DND-41 (cell line): ENCODE measurements around the gene UBTD1.

Experiments
- ATAC-seq: fragments of 200-7000 bp; cut with Tn5 transposase; 3 replicates; pipeline ENCODE4 v1.9.1; 2021; ENCODE audit warnings: low read depth; ENCODE audit not compliant: insufficient read depth
- DNase-seq: peaks from one replicate; pipeline ENCODE4 v3.0.0-alpha.2; 2020
- H2AFZ ChIP-seq: 2 replicates; pipeline ENCODE4 v1.6.0; 2012; ENCODE audit warnings: low read depth, low read length
- H3K27ac ChIP-seq: 2 replicates; pipeline ENCODE4 v1.5.1; 2012; ENCODE audit warnings: low read length, inconsistent platforms
- H3K27me3 ChIP-seq: fragments of 200-600 bp; sonication (generic); 2 replicates; pipeline ENCODE4 v1.6.0; 2012; ENCODE audit warnings: low read length, mild to moderate bottlenecking, inconsistent platforms; ENCODE audit not compliant: insufficient read depth, poor library complexity
- H3K36me3 ChIP-seq: 2 replicates; pipeline ENCODE4 v1.5.1; 2012; ENCODE audit warnings: low read length, inconsistent platforms; ENCODE audit not compliant: insufficient read depth
- H3K4me1 ChIP-seq: 2 replicates; pipeline ENCODE4 v1.5.1; 2012; ENCODE audit warnings: mild to moderate bottlenecking, low read length; ENCODE audit not compliant: insufficient read depth
- H3K4me2 ChIP-seq: 2 replicates; pipeline ENCODE4 v1.6.0; 2012; ENCODE audit warnings: mild to moderate bottlenecking, moderate library complexity, low read length, inconsistent platforms; ENCODE audit not compliant: insufficient read depth
- H3K4me3 ChIP-seq, 2 experiments: fragments of 200-600 bp in 1 of 2; shearing (Covaris generic) in 1 of 2; 2 replicates each; pipeline ENCODE4 v1.5.1; 2012 to 2016; ENCODE audit warnings: inconsistent platforms in 2 of 2, low read length in 2 of 2, mild to moderate bottlenecking in 2 of 2, low read depth in 1 of 2, moderate library complexity in 1 of 2
- H3K79me2 ChIP-seq: 2 replicates; pipeline ENCODE4 v1.6.0; 2012; ENCODE audit warnings: low read length, inconsistent platforms; ENCODE audit not compliant: insufficient read depth
- H3K9ac ChIP-seq: 2 replicates; pipeline ENCODE4 v1.6.0; 2012; ENCODE audit warnings: low read depth, mild to moderate bottlenecking, inconsistent platforms, low read length, moderate library complexity
- H3K9me3 ChIP-seq: 2 replicates; pipeline ENCODE4 v1.5.1; 2012; ENCODE audit warnings: low read length, moderate library complexity, mild to moderate bottlenecking, inconsistent platforms; ENCODE audit not compliant: insufficient read depth, severe bottlenecking
- H4K20me1 ChIP-seq: 2 replicates; pipeline ENCODE4 v1.6.0; 2012; ENCODE audit warnings: low read length; ENCODE audit not compliant: insufficient read depth
- CTCF ChIP-seq: IDR thresholded peaks from 2 replicates; pipeline ENCODE4 v1.5.1; 2012; ENCODE audit warnings: borderline replicate concordance, low read length, moderate library complexity, mild to moderate bottlenecking; ENCODE audit not compliant: poor library complexity, severe bottlenecking; ENCODE audit errors: extremely low read depth
- EZH2 ChIP-seq: IDR thresholded peaks from 3 replicates; pipeline ENCODE4 v1.6.1; 2012; ENCODE audit warnings: borderline replicate concordance, low read depth, mild to moderate bottlenecking, moderate library complexity, low read length, inconsistent platforms; ENCODE audit not compliant: severe bottlenecking

The UBTD1 gene

GRCh38 chr10:97573021-97573420 lies 74.3 kb downstream of the UBTD1 start:
- Histone ChIP-seq H3K4me2 (no peak overlapping the region), H3K4me1 (no peaks in the 10 kb centered on the region), H3K27ac (no peak overlapping the region), H3K4me3 (no peak overlapping the region), H3K27me3 (no peaks in the 10 kb centered on the region), H3K79me2 (no peaks in the 10 kb centered on the region), H2AFZ (no peak overlapping the region), H3K9me3 (no peaks in the 10 kb centered on the region), H3K9ac (no peak overlapping the region), H3K36me3 (no peaks in the 10 kb centered on the region), H4K20me1 (no peaks in the 10 kb centered on the region)
- ATAC-seq: no peak
- no peak for TF ChIP-seq EZH2
- no peak for TF ChIP-seq CTCF
- no peak for DNase-seq

- Histone ChIP-seq H3K9me3 (no peaks in the 10 kb centered on the region), H3K27ac (no peak overlapping the region), H3K79me2 (no peaks in the 10 kb centered on the region), H2AFZ (no peak overlapping the region), H3K4me1 (no peaks in the 10 kb centered on the region), H3K9ac (no peak overlapping the region), H3K27me3 (no peaks in the 10 kb centered on the region), H3K4me3 (no peak overlapping the region), H3K36me3 (no peaks in the 10 kb centered on the region), H3K4me2 (no peak overlapping the region), H4K20me1 (no peaks in the 10 kb centered on the region)
- DNase-seq (no peak), ATAC-seq (no peak)
- TF ChIP-seq CTCF: no peak
- no peak for TF ChIP-seq EZH2
These were observed 74.9 kb downstream of the UBTD1 start for GRCh38 chr10:97573672-97574071.

GRCh38 chr10:97574374-97575126 lies 75.8 kb downstream of the UBTD1 start:
- TF ChIP-seq CTCF: no peak
- no peak for TF ChIP-seq EZH2
- DNase-seq (no peak), ATAC-seq (no peak)
- Histone ChIP-seq H2AFZ (no peak overlapping the region), H3K79me2 (no peaks in the 10 kb centered on the region), H3K27ac (no peak overlapping the region), H3K9ac (no peak overlapping the region), H4K20me1 (no peaks in the 10 kb centered on the region), H3K4me1 (no peaks in the 10 kb centered on the region), H3K27me3 (no peaks in the 10 kb centered on the region), H3K9me3 (no peaks in the 10 kb centered on the region), H3K36me3 (no peaks in the 10 kb centered on the region), H3K4me2 (no peak overlapping the region), H3K4me3 (no peak overlapping the region)
